ENCODE measurements around the gene MAP1LC3B.

Gene MAP1LC3B

GRCh38 chr16:87412996-87413421 is 20.9 kb downstream of the MAP1LC3B start:
- no peak for TF ChIP-seq CTCF (IDR thresholded peaks at IDR 0.05; ENCODE audit: low read depth, low read length)
- no peak for DNase-seq (ENCODE audit: extremely low read depth, low read depth)

DNA sequence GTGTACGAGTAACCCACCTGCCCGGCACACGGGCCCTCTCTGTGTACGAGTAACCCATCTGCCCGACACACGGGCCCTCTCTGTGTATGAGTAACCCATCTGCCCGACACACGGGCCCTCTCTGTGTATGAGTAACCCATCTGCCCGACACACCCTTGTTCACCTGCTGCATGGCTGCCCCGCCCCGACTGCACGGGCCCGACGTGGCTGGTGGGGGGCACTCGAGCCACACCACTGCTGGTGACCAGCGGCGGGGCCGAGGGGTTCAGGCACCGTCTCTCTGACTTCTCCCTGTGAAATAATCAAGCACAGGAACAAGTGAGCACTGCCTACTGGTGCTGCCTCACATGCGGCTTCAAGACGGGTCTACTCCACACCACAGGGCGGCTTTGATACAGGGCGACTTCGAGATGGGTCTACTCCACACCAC is 22.1 kb downstream of the MAP1LC3B start:
- TF ChIP-seq CTCF (IDR thresholded peaks at IDR 0.05; ENCODE audit: low read depth, low read length): no peak
- DNase-seq (ENCODE audit: extremely low read depth, low read depth): no peak

DNA sequence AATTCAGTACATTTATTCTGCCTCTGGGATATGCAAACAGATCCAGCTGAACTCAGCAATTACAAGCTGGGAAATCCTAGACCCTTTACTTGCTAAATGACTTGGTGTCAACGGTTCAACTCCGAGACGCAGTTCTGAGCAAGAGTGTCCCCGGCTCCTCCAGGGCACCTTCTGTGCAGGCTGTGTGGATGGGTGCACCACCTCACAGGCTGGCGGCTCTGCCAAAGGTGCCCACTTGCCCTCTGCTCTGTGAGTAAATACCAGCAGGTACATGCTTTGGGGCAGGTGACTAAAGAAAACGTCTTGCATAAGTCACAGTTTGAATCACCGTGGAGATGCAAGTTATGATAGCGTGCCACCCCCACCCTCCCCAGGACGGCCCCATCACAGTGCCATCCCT is 23.3 kb downstream of the MAP1LC3B start:
- no peak for TF ChIP-seq CTCF (IDR thresholded peaks at IDR 0.05; ENCODE audit: low read depth, low read length)

DNA sequence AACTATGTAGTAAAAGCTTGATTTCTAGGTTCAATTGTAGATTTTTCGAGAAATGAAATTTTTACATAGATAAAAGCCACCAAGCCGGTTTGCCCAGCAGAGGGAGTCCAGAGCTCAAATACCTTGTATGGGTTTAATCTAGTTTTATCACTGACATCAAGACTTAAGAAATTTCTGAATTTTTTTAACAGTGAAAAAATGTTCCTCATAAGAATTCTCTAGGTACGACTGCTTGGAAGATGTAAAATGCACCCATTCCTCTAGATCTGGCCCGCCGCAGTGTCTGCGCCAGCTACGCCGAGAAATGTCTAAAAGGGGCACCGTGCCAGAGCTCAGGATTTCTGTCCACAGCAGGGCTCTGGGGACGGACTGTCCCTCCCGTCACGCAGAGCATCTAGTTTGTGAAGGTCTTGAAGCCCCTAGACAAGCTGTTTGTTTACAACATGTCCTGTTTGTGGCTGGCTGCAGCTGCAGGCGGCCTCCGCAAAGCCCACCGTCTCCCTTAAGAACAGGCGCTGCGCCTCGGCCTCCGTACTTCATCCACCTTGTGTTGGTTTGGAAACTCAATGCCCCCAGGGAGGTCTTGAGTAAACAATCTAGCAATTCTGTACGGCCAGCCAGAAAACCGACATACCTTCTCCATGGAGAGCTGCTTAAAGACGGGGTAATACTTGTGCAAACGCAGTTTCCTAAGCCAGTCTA is 24.8 kb downstream of the MAP1LC3B start:
- peak; percentile 79 for TF ChIP-seq CTCF (IDR thresholded peaks at IDR 0.05; ENCODE audit: low read depth, low read length)
- no peak for DNase-seq (ENCODE audit: extremely low read depth, low read depth)

More for the DNA sequence above, 23.3 kb downstream of the MAP1LC3B start:
- no peak for DNase-seq (ENCODE audit: extremely low read depth, low read depth)

DNA sequence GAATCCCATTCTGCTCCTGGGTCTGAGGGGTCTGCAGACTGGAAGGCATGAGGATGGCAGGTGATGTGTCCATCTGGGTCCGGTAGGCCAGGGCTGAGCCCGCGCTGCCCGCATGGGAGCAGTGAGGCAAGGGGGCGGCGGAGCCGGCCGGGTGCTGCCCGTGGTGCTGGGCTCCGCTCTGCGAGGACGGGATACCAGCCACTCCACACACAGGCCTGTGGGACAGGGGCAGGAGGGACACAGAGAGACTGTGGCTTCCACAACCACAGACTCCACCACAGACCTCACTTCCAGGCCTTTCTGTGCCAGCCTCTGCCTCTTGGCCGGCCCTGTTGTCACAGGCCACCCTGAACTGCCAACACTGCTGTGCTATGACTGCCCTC is 25.4 kb downstream of the MAP1LC3B start:
- no peak for DNase-seq (ENCODE audit: extremely low read depth, low read depth)
- TF ChIP-seq CTCF (IDR thresholded peaks at IDR 0.05; ENCODE audit: low read depth, low read length): no peak

DNA sequence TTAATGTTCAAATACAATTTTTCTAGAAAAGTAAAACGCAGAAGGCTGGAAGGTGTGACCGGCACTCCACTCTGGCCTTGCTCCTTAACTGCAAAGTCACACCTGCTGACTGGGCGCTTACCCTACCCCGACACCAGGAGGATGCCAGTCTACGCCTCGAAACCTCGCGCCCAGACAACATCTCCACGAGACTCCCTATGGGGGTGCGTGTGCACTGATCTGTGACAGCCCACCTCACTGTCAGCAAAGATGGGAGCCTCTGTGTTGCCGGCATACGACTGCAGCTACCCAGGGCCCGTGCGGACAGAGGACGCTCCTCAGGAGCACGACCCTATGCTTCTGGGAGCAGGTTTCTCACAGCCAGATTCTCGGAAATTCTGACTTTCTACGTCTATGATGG is 26.1 kb downstream of the MAP1LC3B start:
- DNase-seq (ENCODE audit: extremely low read depth, low read depth): no peak

More for the DNA sequence above, 26.1 kb downstream of the MAP1LC3B start:
- no peak for TF ChIP-seq CTCF (IDR thresholded peaks at IDR 0.05; ENCODE audit: low read depth, low read length)

Measured in AG09319 (cell line).